Osteocyte (in vitro differentiated cells): ENCODE results near the gene MESP2. TPM values are rescaled to one million over a fixed set of nuclear protein-coding genes. Genes with fewer than 3 reads are reported as not detected.

ENCODE experiments used
- DNase-seq: peaks from one replicate; pipeline ENCODE4 v3.0.0; 2021; ENCODE audit warnings: mixed read lengths; ENCODE audit not compliant: unreplicated experiment; ENCODE audit errors: extremely low spot score
- H3K27ac Mint-ChIP-seq: one replicate; pipeline ENCODE4 v1.8.0; 2021; ENCODE audit warnings: mild to moderate bottlenecking, mixed read lengths; ENCODE audit not compliant: unreplicated experiment
- H3K27me3 Mint-ChIP-seq: one replicate; pipeline ENCODE4 v1.8.0; 2021; ENCODE audit warnings: mixed read lengths; ENCODE audit not compliant: unreplicated experiment
- H3K36me3 Mint-ChIP-seq: one replicate; pipeline ENCODE4 v1.8.0; 2021; ENCODE audit warnings: mixed read lengths; ENCODE audit not compliant: unreplicated experiment
- H3K4me1 Mint-ChIP-seq: one replicate; pipeline ENCODE4 v1.8.0; 2021; ENCODE audit warnings: mixed read lengths; ENCODE audit not compliant: unreplicated experiment
- H3K4me3 Mint-ChIP-seq: one replicate; pipeline ENCODE4 v1.8.0; 2021; ENCODE audit warnings: mild to moderate bottlenecking, moderate library complexity, mixed read lengths; ENCODE audit not compliant: unreplicated experiment
- H3K9me3 Mint-ChIP-seq: one replicate; pipeline ENCODE4 v1.8.0; 2021; ENCODE audit warnings: mixed read lengths; ENCODE audit not compliant: unreplicated experiment
- total RNA-seq: library from RNA; stranded (reverse); gene quantifications from 2 replicates; pipeline ENCODE4 v1.2.1, GENCODE V29; 2021
- TF ChIP-seq, protein P1 (sequence below): fragments of 200-600 bp; sonication (generic); IDR thresholded peaks from 2 replicates; pipeline ENCODE4 v1.5.0; 2021; ENCODE audit warnings: antibody characterized with exemption, mild to moderate bottlenecking, moderate library complexity

The MESP2 gene
- total RNA-seq, 1 donor from 2014 or later, result not detected

DNA sequence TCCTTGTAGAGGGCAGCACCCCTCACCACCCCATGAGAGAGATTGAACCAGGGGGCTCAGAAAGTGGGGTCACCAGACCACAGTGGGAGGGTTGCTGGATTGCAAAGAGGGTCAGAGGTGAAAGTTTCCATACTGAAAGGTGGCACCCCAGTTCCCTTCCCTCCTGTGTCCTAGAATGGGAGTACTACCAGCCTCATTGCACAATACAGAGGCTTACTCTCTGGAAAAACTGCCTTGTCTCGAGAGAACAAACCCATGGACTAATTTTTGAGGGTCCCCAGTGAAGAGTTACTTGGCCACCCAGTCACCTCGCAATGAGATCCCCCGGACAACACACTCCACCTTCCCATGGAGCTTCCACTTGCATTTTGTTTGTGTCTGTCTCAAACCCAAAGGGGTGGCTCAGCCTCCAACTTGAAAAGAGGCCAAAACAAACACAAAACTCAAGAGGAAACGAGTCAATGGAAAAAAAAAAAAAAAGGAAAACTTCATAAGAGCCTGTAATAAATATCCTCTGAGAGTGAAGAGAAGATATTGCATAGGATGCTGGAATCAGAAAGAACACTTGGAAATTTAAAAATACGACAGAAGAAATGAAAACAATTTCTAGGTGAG is 18.6 kb downstream of the MESP2 start:
- peaks cover 5% of the 10 kb centered on the region for H3K9me3 Mint-ChIP-seq
- TF ChIP-seq, protein P1, sequence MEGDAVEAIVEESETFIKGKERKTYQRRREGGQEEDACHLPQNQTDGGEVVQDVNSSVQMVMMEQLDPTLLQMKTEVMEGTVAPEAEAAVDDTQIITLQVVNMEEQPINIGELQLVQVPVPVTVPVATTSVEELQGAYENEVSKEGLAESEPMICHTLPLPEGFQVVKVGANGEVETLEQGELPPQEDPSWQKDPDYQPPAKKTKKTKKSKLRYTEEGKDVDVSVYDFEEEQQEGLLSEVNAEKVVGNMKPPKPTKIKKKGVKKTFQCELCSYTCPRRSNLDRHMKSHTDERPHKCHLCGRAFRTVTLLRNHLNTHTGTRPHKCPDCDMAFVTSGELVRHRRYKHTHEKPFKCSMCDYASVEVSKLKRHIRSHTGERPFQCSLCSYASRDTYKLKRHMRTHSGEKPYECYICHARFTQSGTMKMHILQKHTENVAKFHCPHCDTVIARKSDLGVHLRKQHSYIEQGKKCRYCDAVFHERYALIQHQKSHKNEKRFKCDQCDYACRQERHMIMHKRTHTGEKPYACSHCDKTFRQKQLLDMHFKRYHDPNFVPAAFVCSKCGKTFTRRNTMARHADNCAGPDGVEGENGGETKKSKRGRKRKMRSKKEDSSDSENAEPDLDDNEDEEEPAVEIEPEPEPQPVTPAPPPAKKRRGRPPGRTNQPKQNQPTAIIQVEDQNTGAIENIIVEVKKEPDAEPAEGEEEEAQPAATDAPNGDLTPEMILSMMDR, result no peak
- H3K4me1 Mint-ChIP-seq, result peaks cover 26% of the 10 kb centered on the region
- peak overlapping the region; percentile 38 for H3K4me3 Mint-ChIP-seq
- peak overlapping the region; percentile 88 for H3K27ac Mint-ChIP-seq
- DNase-seq, result no peak
- H3K27me3 Mint-ChIP-seq, result no peaks in the 10 kb centered on the region
- H3K36me3 Mint-ChIP-seq, result peaks cover 35% of the 10 kb centered on the region

DNA sequence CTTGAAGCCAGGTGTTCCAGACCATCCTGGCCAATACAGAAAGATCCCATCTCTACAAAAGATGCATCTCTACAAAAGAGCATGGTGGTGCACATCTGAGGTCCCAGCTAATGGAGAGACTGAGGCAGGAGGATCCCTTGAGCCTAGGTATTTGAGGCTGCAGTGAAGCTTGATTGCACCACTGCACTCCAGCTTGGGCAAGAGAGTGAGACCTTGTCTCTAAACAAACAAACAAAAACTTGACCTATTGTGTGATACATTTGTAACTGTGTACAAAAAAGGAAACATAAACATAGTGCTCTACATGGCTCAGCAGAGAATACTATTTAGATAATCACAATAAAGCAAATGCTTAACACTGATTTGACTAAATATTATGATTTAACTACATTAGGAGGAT is 19.9 kb downstream of the MESP2 start:
- peaks cover 5% of the 10 kb centered on the region for H3K9me3 Mint-ChIP-seq
- TF ChIP-seq, protein P1, result no peak
- no peaks in the 10 kb centered on the region for H3K27me3 Mint-ChIP-seq
- no peak for DNase-seq
- H3K4me3 Mint-ChIP-seq, result no peak overlapping the region
- H3K27ac Mint-ChIP-seq, result peak overlapping the region; percentile 88
- peaks cover 26% of the 10 kb centered on the region for H3K4me1 Mint-ChIP-seq
- H3K36me3 Mint-ChIP-seq, result peaks cover 37% of the 10 kb centered on the region

DNA sequence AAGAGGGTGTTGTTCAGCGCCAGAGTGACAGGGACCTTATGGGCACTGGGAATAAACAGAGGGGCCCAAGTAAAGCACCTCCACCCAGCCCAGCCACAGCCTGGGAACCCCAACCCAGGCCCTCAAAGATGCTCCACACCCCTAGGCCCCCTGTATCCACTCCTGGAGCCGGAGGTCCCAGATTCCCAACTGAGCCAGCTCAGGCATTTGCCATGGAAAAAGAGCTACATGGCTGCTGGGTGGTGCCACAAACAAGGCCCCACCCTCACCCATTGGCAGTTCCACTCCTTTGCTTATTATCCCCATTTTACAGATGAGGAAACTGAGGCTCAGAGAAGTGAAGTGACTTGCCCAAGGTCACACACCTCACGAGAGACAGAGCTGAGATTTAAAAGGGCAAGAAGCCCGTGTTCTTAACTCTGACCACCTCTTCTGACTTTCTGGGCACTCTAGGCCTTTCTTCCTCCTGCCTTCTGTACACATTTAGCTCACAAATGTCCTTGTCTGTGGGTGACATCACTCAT is 21.6 kb downstream of the MESP2 start:
- no peak for DNase-seq
- H3K27me3 Mint-ChIP-seq, result no peaks in the 10 kb centered on the region
- H3K27ac Mint-ChIP-seq, result no peak overlapping the region
- TF ChIP-seq, protein P1, result no peak
- peaks cover 5% of the 10 kb centered on the region for H3K9me3 Mint-ChIP-seq
- H3K4me1 Mint-ChIP-seq, result peaks cover 35% of the 10 kb centered on the region
- no peak overlapping the region for H3K4me3 Mint-ChIP-seq
- H3K36me3 Mint-ChIP-seq, result peaks cover 37% of the 10 kb centered on the region

DNA sequence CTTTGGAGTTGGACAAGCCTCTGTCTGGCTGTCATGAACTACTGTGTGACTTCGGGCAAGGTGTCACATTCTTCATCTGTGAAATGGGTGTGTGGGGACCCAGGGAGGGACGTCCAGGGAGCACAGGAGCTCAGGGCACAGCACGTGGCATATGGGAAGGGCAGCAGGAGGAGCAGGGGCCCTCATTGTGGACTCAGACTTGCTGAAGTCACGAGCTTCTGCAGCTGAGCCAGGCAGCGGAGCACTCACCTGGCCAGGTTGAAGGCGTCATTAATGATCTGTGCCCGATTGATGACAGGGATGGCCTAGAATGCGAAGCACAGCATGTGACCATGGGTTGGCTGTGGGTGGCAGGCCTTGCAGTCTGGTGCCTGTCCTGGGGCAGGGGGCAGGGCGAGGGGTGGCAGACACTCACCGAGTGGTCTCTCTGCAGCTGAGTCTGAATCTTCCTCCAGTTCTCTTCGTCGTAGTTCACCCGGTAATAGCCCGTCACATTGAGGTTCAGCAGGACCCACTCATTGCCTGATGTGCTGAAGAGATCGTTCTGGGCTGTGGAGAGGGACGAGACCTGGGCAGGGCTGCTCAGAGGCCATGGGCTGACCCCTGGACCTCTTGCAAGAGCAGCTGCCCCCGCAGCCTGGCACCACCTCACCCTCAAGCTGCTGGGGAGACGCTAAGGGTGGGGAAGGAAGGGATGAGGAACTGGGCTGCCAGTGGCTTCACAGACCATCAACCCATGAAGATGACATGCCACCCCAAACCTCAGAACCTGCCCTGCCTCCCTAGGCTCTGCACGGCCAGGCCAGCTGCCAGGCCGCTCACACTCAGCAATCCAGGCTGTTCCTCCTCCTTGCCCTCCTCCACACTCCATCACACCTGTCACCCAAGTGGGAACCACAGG is 23.1 kb downstream of the MESP2 start:
- TF ChIP-seq, protein P1, result no peak
- peaks cover 40% of the 10 kb centered on the region for H3K4me1 Mint-ChIP-seq
- H3K4me3 Mint-ChIP-seq, result no peak overlapping the region
- peaks cover 5% of the 10 kb centered on the region for H3K9me3 Mint-ChIP-seq
- H3K27me3 Mint-ChIP-seq, result no peaks in the 10 kb centered on the region
- no peak for DNase-seq
- H3K36me3 Mint-ChIP-seq, result peaks cover 40% of the 10 kb centered on the region
- no peak overlapping the region for H3K27ac Mint-ChIP-seq

DNA sequence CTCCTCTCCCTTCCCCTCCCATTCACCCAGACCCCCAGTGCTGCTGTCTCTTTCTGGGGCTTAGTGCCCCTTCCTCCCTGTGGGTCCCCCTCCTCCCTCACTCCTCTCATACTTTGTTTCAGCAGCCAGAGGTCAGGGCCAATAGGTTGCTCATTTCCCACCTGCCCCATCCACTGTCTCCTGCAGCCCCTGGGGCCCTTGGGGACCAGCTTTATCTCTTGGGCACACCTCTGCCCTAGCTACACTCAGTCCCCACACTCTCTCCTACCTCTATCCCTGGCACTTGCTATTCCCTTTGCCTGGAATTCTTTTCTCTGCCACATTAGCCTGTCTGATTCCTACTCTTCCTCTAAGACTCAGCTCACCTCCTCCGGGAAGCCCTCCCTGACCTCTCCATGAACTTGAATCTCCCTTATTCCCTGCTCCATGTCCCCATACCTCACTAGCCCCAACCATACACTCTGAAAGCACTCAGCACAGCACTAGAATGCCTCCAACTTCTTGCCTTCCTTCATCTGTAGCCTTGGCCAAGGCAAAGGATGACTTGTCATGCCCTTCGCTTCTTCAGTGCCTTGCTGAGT is 23.9 kb downstream of the MESP2 start:
- no peak for DNase-seq
- Mint-ChIP-seq H3K4me1 (peaks cover 39% of the 10 kb centered on the region), H3K27ac (no peak overlapping the region), H3K27me3 (no peaks in the 10 kb centered on the region), H3K9me3 (peaks cover 5% of the 10 kb centered on the region), H3K36me3 (peaks cover 47% of the 10 kb centered on the region), H3K4me3 (no peak overlapping the region)
- TF ChIP-seq, protein P1, result no peak
